Measurements from ENCODE around the gene CLASP1.
"Not testable (repeated sequence)": the region's sequence is repeated elsewhere in the genome, so short reads cannot be mapped to it uniquely, and the experiment has no call there.

Gene CLASP1

GRCh38 chr2:121363632-121364420 lies 285.4 kb downstream of the CLASP1 start:
- DNase-seq = no peak

DNA sequence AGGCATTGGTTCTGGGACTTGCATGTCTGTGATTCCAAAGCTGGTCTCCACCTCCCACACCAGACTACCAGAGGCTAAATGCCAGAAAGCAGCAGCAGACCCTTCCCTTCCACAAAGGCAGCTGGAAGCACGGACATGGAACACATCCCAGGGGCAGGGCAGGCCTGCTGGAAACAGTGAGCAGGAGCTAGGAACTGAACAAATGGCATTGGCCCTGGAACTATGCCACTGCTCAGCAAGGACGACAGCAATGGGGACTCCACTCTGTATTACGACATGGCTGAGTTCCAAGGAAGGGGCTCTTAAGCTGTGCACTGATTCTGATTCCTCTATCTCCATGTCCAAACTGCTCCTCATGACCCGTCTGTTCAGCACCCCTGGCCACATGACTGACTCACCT lies 286.5 kb downstream of the CLASP1 start:
- no peak for DNase-seq

DNA sequence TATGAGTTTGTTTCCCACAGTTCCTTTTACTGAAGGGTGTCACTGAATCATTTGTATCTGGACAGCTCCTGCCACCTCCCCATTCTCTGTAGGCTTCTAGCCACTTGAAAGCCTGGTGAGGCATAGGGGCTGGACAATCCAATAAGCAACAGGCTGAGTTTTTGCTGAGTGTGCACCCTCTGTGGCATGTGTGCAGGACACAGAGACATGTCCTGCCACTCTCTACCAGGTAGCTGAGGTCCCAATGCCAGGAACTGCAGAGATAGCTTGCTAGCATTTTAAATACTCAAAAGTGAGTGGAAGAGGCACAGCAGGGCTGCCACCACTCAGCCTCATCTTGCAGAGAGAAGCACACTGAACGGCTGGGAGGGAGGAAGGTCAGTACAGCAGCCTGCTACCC lies 287.0 kb downstream of the CLASP1 start:
- no peak for DNase-seq

DNA sequence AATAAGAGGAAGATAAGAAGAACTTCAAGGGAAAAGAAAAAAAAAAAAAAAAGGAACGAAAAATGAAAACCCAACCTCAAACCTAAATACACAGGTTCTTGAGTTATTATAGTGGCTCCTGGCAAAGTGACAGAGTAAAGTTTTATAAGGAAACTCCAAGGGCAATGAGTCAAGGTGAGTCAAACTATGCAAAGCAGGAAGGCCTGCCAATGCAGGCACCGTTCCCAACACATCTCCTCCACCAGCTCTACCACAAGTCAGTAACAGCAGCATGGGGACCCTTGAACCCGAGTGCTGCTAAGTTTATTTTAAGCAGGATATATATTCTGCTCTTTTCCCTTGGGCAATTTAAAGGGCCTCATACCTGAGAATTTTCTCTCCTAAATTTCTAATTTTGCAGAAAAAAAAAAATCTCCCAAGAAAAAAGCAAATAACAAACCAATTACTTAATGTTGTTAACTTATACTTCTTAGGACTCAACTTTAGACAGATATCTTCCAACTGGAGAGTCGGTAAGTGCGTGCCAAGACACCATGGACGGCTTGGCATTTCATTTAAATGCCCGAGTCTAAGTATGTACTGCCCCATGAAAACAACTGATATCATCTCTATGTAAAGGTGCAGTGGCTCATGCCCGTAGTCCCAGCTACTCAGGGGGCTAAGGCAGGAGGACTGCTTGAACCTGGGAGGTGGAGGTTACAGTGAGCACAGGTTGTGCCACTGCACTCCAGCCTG lies 288.5 kb downstream of the CLASP1 start:
- DNase-seq = no peak

DNA sequence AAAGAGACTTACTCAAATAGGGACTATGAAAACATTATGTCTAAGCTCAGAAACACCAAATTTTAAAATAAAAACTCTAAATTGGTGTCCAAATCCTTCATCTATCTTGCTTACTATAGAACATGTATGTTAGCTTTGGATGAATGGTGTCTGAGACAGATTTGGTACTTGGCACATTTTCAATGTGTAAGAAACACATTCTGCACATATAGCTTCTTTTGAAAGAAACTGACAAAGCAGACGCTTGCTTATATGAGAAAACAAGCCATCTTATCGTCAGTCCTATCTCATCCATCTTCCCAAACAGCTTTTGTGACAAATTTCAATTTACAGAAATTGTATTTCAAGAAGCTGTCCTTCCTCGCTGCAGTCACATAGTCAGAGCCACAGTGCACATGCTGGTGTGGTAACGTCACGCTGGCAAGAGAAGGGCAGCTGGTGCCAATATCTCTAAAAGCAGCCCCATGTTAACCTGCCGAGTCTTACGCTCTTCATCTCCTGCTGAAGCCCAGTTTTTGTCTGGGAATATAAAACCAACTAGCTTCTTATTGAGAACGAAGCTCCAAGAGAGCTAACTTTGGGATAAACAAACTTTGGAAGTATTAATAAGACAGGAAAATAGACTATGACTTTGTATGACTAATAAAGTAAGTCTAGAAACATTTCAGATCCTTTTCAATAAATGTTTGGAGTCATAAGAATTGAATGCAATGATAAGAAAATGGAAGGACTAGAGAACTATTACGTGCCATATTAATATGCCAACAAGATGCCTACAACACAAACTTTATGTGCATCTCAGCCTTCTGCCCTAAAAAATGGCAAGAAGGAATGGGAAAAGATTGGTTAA lies 289.3 kb downstream of the CLASP1 start:
- DNase-seq = no peak

DNA sequence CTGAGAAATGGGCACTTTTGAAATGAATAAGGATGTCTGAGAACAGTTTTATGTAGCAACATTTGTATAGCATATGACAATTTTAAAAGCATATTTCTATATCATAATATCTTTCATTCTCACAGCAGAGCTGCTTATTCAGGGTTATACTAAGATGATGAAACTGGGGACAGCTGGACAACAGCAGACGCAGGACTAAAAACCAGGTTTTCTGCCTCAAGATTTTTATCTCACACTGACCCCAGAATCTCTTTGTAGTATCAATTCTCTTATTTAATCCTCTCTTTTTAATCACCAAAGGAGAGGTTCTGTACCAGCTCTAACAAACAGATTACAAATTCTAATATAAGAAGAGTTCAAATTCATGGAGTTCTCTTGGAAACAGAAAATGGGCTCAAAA lies 290.1 kb downstream of the CLASP1 start:
- DNase-seq = no peak

GRCh38 chr2:121358291-121358690 lies 291.0 kb downstream of the CLASP1 start:
- no peak for DNase-seq

- DNase-seq = peak; percentile 47
Measured at GRCh38 chr2:121356058-121356640, 293.1 kb downstream of the CLASP1 start.

GRCh38 chr2:121355488-121355887 lies 293.8 kb downstream of the CLASP1 start:
- DNase-seq = no peak

DNA sequence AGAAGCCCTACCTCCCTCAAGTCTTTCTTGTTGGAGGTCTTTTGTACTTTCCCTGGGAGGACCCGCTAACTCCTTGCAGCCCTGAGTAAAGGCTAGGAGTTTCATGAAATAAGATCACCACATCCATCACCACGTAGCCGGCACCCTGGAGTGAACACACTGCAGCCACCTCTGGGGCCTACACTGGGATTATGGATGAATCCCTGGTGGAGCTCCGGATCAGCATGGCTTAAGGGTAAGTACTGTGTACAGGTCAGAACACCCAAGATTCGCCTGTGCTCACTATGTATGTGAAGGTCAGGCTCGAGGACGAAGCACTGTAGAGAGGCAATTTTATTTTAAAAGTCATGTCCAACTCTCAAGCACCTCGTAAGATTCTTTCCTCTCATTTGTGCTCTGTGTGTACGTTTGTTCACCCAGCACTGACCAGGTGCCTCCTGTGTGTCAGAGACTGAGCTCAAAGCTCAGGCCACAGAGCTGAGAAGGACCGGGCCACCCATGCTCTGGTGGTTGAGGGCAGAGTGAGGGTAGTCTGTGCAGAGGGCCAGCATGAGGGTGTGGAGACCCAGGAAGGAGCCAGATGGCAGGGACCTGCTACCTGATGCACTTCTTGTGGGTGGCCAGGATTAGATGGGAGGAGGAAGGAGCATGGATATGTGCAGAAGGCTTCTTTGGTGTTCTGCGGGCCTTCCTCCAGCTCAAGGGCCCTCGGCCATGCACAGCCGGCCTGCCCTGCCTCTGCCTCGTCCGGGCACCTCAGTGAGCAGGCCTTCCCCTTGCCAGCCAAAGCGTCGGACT lies 297.5 kb downstream of the CLASP1 start:
- DNase-seq = no peak

DNA sequence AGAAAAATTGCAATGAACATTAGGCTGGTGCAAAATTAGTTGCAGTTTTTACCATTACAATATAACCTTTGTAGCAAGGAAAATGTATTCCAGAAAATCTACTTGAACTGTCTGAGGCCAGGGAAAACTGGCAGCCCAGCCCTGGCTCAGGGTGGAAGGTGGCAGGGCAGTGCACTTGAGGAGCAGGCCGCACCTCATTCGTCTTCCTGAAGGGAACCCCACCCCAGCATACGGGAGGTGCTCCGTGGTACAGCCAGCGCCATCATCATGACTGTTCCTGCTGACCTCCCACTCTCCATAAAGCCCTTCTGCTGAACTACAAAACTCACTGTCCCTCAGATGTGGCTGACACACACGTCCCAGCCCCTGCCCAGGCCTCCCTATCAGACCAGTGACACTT lies 298.4 kb downstream of the CLASP1 start:
- no peak for DNase-seq

DNA sequence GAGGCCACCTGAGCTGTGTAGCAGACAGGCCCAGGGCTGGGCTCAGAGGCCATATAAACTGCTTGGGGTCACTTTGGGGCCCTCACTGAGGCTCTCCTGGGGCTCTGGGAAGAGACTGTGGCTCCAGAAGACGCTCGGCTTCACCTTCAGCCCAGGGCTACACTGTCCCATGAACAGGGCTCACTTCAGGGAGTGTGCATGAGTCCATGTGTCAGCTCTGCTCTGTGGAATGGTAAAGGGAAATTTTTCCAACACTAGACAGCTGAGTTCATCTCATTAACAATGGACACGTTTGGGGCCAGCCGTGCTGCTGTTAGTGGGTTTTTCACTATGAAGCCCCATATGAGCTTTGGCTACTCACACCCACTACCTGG lies 298.9 kb downstream of the CLASP1 start:
- DNase-seq = no peak

DNA sequence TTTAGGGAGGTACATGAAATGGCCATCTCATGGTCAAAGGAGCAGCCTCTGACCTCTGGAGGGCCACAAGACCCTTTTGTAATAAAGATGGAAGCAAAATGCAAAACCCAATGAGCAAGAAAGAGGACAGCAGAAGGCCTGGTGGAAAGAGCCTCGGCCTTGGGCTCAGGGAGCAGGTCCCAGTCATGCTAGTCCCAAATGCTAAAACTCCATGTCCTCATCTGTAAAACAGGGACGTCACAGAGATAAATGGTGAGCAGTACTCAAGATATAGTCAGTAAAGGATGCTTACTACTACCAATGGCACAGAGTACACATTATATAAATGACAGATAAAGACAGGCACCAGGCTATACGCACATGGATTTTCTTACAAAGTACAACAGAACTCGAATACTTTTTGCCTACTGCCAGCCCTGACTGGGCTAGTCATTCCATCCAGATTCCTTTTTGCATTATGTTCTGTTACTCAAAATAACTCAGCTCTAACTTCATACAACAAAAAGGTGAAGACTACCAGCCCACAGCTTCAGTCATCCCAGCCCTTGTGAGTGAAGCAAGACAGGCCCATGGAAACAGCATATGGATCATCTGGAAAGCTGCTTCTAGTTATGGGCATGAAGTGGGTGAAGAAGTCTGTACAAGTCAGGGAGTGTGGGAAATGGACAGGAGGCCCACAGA lies 299.4 kb downstream of the CLASP1 start:
- DNase-seq = no peak

DNA sequence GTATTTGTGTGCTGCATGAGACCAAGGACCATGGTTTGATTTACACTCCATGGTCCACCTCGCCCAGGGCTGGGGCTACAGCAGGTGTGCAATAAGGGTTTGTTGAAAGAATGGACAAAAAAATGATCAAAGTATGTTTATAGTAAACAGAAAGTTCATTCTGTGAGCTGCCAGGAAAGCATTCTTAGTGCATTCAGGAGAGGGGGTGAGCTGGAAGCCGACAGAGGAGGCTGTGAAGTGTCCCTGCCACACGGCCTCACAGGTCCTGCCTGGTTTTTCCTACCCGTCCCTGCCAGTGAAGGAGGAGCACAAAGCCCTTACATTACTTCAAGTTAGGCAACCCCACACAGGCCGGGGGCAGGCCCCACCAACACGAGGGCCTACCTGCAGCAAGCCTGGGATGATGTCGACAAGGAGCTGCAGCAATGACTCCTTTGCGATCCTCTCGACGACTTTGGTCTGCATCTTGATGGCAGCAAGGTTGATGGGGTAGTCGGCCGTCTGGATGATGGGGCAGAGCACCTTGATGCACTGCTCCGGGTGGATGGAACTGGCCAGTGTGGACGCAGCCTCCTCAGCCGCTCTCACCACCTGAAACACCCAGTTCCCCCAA lies 301.0 kb downstream of the CLASP1 start:
- DNase-seq = no peak

DNA sequence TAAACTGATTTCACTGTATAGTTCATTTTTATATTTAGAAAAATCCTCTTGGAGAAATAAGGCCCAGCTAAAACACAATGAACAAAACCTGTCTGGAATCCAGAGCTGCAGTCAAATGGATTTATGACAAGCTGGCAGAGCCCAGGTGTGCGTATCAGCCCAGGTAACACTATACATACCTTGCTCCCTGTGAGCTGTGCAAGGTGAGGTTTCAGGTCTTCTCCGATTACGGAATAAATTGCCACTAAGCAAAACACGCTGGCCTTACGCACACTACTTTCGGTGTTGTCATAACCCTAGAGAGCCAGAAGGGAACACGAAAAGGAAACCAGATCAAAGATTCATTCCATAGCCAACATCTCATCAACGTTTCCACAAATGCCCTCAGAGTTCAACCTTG lies 302.4 kb downstream of the CLASP1 start:
- DNase-seq = no peak

DNA sequence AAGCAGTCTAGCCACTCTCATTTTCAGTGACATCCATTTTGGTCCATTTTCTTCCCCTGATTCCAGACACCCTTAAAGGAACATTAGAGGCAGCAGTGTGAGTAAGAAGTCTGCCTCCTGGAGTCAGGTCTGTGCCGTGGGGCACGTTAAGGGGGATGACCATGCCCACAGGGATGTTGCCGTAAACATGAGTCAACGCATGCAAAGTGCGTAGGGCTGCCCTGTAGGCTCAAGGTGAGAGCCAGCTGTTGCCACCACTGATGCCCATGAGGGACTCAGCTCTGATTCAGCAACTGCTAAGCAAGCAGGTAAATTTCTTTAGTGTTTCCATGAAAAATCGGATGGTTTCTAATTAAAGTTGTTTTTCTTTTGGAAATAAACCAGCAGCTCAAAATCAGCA lies 302.9 kb downstream of the CLASP1 start:
- no peak for DNase-seq

- DNase-seq = no peak
Measured at GRCh38 chr2:121345887-121346286, 303.4 kb downstream of the CLASP1 start.

DNA sequence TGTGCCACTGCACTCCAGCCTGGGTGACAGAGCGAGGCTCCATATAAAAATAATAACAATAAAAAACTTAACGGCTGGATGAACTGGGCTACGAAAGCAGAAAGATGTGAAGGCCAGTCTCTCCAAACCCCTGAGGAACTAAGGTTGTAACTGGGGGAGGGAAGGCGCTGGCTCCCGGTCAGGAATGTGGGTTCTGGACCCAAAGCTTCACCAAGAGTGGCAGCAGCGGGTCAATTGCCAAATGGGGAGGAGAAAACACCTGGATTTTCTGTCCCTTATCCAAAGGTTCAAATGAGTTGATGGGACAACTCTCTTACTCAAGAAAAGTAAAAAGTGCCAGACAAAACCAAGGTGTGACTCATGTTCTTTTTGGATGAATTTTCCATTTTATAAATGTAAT lies 304.2 kb downstream of the CLASP1 start:
- no peak for DNase-seq

GRCh38 chr2:121343828-121344399 lies 305.3 kb downstream of the CLASP1 start:
- DNase-seq = not testable (repeated sequence)

- DNase-seq = no peak
Measured at GRCh38 chr2:121343191-121343590, 306.1 kb downstream of the CLASP1 start.

DNA sequence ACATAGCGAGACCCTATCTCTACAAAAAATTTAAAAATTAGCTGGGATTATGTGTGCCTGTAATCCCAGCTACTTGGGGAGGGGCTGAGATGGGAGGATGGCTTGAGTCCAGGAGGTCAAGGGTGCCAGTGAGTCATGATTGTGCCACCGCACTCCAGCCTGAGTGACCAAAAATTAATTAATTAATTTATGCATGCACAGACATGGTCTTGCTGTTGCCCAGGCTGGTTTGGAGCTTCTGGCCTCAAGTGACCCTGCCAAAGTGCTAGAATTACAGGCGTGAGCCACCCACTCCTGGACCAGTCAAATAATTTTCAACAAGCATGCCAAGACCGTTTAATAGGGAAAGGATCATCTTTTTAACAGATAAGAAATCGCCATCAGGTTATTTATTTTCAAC lies 306.5 kb downstream of the CLASP1 start:
- no peak for DNase-seq
